ENCODE measurements around the gene CHSY3. TPM values are rescaled to one million over a fixed set of nuclear protein-coding genes. Genes with fewer than 3 reads are reported as not detected.

Gene CHSY3
- total RNA-seq, result 0.10 TPM

DNA sequence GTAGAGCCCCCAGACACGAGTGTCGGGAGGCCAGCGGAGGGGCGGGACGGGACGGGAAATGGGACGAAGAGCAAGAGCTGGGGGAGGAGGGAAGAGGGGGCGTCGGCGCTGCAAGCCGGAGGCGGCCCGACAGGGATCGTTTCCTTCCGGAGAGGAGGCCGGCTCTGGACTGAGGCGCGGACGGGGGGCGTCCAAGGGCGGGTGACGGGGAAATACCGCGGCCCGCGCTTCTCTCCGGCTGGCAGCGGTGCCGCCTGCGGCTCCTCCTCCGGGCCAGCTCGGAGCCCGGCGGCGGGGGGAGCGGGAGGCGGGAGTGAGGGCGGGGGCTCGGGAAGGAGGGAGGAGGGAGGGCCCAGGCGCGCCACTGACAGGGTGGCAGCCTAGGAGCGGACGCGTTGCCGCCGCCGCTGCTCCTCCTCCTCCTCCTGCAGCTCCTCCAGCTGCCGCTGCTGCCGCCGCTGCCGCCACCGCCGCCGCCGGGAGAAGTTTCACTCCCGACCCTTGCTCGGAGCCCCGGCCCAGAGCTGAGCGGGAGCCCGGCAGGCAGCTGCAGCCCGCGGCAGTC is at the start of gene CHSY3:
Gene CHSY3, plus strand, starts transcription at position 364 of the 565 bp plus-strand sequence.
- peak within 1 kb of the TSS; percentile 2 for H3K4me3 ChIP-seq (ENCODE audit: low read length)

DNA sequence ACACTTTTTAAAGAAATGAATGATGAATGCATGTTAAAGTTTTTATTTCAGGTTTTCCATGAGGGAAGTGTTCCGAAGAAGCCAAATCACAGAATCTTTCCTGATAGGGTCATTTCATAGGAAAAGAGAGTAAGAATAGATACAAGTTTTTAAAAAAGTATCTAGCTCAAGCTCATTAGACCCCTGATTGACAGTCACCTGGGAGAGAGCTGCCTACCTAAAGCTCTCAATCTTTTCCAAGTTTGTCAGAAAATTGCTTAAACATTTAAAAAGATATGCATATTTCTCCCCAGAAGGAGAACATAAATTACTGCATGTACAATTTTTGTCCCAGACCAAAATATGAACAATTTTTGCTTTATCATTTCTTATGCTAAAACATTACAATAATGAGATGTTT is 47.9 kb upstream of the CHSY3 start:
- H3K9me3 ChIP-seq (ENCODE audit: low read depth, low read length), result no peaks in the 10 kb centered on the region
- H3K27me3 ChIP-seq (ENCODE audit: insufficient read depth, low read length), result no peaks in the 10 kb centered on the region
- no peak overlapping the region for H3K4me3 ChIP-seq (ENCODE audit: low read length)
- no peaks in the 10 kb centered on the region for H3K4me1 ChIP-seq (ENCODE audit: insufficient read depth, low read length)

More for the DNA sequence above, at the start of gene CHSY3:
- Histone ChIP-seq H3K27me3 (ENCODE audit: insufficient read depth, low read length) (peaks cover 63% of the 10 kb centered on the region), H3K9me3 (ENCODE audit: low read depth, low read length) (no peaks in the 10 kb centered on the region), H3K4me1 (ENCODE audit: insufficient read depth, low read length) (peaks cover 10% of the 10 kb centered on the region)

DNA sequence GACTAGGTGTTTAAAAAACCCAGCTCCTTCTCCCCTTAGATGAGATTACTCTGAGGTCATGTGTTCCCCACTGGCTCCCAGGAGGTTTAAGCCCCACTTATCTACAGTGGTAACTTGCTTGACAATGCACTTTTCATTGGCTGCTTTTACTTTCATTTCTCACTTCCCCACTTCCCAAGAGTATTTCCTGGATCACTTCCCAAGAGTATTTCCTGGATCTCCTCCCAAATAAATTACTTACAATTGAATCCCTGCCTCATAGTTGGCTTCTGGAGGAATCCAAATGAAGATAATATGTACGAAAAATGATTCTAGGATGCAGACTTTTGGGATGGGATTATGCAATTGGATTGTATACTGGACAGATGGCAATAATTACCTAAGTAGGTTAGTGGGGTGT is 47.1 kb upstream of the CHSY3 start:
- H3K4me1 ChIP-seq (ENCODE audit: insufficient read depth, low read length), result no peaks in the 10 kb centered on the region
- no peak overlapping the region for H3K4me3 ChIP-seq (ENCODE audit: low read length)
- H3K9me3 ChIP-seq (ENCODE audit: low read depth, low read length), result no peaks in the 10 kb centered on the region
- H3K27me3 ChIP-seq (ENCODE audit: insufficient read depth, low read length), result no peaks in the 10 kb centered on the region

DNA sequence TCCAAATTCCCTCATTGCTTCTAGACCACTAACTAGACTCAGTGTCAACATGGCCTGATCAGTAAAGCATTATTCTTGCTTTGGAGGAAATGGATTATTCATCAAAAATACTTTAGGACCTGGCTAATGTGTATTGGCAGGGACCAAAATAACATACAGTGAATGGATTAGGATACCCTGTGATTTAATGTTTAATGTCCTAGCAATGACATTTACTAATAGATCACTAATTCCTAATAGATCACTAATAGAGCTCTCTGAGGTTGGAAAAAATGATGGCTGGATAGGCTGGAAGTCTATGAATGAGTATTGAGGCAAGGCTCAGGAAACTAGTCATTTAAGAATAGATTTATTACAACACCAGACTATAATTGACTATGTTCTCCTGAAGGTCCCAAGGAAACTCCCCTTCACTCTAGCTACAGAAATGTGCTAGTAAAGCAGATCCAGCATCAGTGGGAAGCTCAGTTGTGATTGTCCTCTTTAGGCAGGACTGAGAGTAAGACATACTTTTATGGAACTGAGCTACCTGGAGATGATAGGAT is 46.1 kb upstream of the CHSY3 start:
- no peaks in the 10 kb centered on the region for H3K9me3 ChIP-seq (ENCODE audit: low read depth, low read length)
- H3K4me3 ChIP-seq (ENCODE audit: low read length), result no peak overlapping the region
- H3K27me3 ChIP-seq (ENCODE audit: insufficient read depth, low read length), result no peaks in the 10 kb centered on the region
- H3K4me1 ChIP-seq (ENCODE audit: insufficient read depth, low read length), result no peaks in the 10 kb centered on the region

DNA sequence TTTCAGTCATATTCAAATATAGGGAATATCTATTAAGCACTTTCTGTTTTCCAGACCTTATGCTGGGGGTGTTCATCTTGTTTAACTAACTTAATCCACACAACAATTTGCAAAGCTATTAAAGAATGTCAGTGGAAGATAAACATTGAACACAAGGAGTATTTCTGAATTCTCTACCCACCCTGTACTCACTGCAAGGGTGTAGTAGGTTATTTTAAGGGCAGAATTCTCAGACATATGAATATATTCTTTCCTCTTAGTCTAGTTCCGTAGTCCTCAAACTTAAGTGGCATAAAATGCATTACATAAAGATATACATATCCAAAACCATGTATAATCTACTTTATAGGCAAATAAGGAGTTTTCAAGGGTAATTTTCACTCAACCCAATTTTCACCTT is 19.9 kb upstream of the CHSY3 start:
- Histone ChIP-seq H3K4me3 (ENCODE audit: low read length) (no peak overlapping the region), H3K9me3 (ENCODE audit: low read depth, low read length) (no peaks in the 10 kb centered on the region), H3K27me3 (ENCODE audit: insufficient read depth, low read length) (no peaks in the 10 kb centered on the region), H3K4me1 (ENCODE audit: insufficient read depth, low read length) (no peaks in the 10 kb centered on the region)

DNA sequence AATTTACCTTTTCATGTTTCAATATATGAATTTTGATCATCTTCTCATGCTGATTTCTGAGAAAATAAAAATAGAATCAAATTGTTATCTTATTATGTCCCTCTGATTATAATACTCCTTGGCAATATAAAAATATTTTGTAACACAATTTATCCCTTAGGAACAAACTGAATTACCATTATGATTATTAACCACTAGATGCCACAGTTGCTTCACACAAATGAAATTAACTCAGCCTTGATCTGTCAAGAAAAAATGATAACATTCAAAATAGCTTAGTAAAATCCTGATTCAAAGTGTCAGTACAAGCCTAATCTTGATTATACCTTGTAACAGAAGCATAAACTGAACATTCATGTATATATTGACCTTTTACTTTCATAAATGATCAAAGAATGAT is 4.8 kb upstream of the CHSY3 start:
- Histone ChIP-seq H3K4me3 (ENCODE audit: low read length) (no peak overlapping the region), H3K9me3 (ENCODE audit: low read depth, low read length) (no peaks in the 10 kb centered on the region), H3K27me3 (ENCODE audit: insufficient read depth, low read length) (peaks cover 28% of the 10 kb centered on the region), H3K4me1 (ENCODE audit: insufficient read depth, low read length) (no peaks in the 10 kb centered on the region)

DNA sequence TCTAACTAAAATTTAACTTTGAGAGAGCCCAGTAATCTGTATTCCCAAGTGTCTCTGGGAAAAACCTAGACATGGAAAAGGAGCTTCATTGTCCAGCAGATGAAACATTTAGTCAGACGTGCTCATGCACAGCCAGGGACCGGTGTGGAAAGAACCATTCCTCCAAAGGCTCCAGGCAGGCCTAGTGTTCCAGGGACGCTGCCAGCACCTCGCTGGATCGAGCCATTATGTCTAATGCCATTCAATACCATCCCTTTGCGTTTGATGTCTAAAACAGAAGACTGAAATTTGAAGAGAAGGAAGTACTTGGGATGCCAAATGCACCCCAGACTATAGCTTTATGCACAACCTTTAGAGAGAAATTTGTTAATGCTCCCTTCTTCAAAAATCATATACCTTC is 1.4 kb upstream of the CHSY3 start:
- peaks cover 53% of the 10 kb centered on the region for H3K27me3 ChIP-seq (ENCODE audit: insufficient read depth, low read length)
- H3K9me3 ChIP-seq (ENCODE audit: low read depth, low read length), result no peaks in the 10 kb centered on the region
- no peak overlapping the region for H3K4me3 ChIP-seq (ENCODE audit: low read length)
- peaks cover 10% of the 10 kb centered on the region for H3K4me1 ChIP-seq (ENCODE audit: insufficient read depth, low read length)

DNA sequence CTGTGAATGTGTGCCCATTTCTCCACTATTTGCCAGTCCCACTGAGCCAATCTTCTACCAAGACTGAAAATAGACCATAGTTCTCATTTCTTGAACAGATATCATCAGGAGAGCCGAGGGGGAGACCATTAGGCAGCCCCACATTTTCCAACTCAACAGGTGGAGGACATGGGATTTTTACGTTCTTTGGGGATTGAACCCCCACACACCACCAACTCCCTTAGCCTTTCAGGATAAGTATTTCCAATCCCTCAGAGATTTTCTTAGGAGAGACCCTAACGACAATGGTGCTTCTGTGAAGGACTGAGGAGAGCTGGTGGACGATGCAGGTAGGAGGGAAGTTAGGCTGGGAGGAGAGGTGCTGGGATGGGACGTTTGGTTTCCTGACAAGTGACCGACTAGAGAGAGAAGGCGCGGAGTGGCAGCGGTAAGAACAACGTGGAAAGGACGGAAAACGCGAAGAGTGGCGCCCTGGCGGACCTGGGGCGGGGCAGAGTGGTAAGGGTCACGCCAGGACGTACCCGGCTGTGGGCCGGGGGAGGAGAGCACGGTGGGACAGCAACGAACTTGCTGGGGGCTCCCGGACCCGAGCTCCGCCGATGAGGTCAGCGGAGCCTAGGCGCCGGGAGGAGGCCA is 681 bp upstream of the CHSY3 start:
- H3K9me3 ChIP-seq (ENCODE audit: low read depth, low read length), result no peaks in the 10 kb centered on the region
- H3K4me1 ChIP-seq (ENCODE audit: insufficient read depth, low read length), result peaks cover 10% of the 10 kb centered on the region
- no peak overlapping the region for H3K4me3 ChIP-seq (ENCODE audit: low read length)
- peaks cover 60% of the 10 kb centered on the region for H3K27me3 ChIP-seq (ENCODE audit: insufficient read depth, low read length)

DNA sequence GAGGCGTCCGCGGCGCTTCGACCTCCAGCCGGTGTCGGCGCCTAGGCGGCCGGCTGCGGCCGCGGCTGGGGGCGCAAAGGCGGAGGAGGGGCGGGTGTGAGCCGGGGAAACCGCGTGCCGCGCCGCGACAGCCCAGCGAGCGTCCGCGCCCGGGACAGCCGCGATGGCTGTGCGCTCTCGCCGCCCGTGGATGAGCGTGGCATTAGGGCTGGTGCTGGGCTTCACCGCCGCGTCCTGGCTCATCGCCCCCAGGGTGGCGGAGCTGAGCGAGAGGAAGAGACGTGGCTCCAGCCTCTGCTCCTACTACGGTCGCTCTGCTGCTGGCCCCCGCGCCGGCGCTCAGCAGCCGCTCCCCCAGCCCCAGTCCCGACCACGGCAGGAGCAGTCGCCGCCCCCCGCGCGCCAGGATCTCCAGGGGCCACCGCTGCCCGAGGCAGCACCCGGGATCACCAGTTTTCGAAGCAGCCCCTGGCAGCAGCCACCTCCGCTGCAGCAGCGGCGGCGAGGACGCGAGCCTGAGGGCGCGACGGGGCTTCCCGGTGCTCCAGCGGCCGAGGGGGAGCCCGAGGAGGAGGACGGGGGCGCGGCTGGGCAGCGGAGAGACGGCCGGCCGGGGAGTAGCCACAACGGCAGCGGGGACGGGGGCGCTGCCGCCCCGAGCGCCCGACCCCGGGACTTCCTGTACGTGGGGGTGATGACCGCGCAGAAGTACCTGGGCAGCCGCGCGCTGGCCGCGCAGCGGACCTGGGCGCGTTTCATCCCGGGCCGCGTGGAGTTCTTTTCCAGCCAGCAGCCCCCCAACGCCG is 605 bp downstream of the CHSY3 start:
- H3K9me3 ChIP-seq (ENCODE audit: low read depth, low read length), result no peaks in the 10 kb centered on the region
- peak overlapping the region; percentile 2 for H3K4me3 ChIP-seq (ENCODE audit: low read length)
- H3K27me3 ChIP-seq (ENCODE audit: insufficient read depth, low read length), result peaks cover 61% of the 10 kb centered on the region
- peaks cover 10% of the 10 kb centered on the region for H3K4me1 ChIP-seq (ENCODE audit: insufficient read depth, low read length)

DNA sequence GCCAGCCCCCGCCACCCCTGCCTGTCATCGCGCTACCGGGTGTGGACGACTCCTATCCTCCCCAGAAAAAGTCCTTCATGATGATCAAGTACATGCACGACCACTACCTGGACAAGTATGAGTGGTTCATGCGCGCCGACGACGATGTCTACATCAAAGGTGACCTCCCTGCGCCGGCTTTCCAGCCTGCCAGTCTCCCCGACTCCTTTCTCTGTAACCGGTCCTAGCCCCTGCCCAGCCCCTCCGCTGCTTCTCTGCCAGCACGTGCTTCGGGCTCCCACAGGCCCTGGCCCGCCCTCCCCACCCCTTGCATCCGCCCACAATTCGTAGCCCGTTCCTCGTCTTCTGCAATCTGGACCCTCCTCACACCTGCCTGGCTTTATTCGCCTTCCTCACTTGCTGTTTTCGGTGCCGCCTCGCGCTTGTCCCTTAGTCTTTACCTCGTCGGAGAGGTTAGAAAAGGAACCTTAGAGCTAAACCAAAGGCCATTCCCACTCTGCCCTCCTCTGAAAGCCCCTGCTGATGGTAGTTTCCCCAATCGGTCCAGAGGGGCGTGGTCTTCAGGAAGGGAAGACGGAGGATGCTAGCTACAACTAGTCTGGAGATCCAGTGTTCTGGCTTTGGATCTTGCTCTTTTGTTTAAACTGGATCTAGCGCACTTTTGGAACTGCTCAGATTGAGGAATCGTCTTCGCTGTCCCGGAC is 1.4 kb downstream of the CHSY3 start:
- Histone ChIP-seq H3K4me3 (ENCODE audit: low read length) (no peak overlapping the region), H3K27me3 (ENCODE audit: insufficient read depth, low read length) (peaks cover 57% of the 10 kb centered on the region), H3K9me3 (ENCODE audit: low read depth, low read length) (no peaks in the 10 kb centered on the region), H3K4me1 (ENCODE audit: insufficient read depth, low read length) (peaks cover 10% of the 10 kb centered on the region)

DNA sequence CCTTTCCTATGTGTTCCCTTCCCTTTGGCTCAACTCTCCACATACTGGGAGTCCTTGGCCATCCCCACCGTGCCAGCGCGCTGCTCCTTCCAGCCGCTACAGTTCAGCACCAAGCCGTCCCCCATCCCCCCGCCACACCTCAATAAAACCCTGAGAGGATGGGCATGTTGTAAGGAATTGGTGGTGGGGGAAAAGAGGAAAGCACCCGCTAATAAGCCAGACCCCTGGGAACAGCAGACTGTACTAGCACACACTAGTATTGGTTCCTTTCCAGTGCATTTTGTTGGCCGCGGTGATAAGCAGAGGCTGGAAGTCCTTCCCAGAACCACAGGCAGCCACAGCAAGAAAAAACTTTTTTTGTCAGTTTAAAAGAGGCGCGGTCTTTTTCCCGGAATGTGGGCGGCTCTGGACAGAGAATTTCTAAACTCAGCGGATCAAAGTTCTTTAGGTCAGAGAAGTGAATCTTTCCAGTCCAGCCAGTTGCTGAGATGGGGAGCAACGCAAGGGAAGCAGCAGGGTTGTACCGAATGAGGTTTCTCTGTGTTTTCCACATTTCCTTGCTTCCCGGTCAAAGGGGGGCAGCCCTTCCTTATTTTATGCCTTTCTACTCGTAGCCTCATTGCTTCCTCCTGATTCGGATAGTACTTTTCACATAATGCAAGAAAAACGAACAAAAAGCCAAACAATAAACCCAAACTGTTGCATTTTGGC is 2.1 kb downstream of the CHSY3 start:
- peaks cover 54% of the 10 kb centered on the region for H3K27me3 ChIP-seq (ENCODE audit: insufficient read depth, low read length)
- no peak overlapping the region for H3K4me3 ChIP-seq (ENCODE audit: low read length)
- H3K9me3 ChIP-seq (ENCODE audit: low read depth, low read length), result no peaks in the 10 kb centered on the region
- peaks cover 10% of the 10 kb centered on the region for H3K4me1 ChIP-seq (ENCODE audit: insufficient read depth, low read length)

DNA sequence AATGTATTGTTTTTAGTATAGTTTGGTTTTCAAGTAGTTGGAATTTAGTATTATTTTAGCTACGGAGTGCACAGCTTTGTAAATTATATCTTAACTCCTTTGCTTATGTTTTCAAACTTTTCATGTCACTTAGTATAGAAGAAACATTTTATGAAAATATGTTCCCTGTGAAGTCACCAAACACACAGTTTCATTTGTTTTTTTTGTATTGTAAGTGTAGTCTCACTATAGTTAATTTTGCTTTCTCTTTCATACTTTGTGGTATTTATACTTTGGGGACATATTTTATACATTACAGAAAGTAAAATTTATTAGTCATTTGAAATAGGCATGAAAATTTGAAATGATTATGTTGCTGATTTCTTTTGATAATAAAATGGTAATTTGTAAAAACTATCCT is 5.0 kb downstream of the CHSY3 start:
- Histone ChIP-seq H3K9me3 (ENCODE audit: low read depth, low read length) (no peaks in the 10 kb centered on the region), H3K27me3 (ENCODE audit: insufficient read depth, low read length) (peaks cover 35% of the 10 kb centered on the region), H3K4me3 (ENCODE audit: low read length) (no peak overlapping the region), H3K4me1 (ENCODE audit: insufficient read depth, low read length) (peaks cover 10% of the 10 kb centered on the region)

DNA sequence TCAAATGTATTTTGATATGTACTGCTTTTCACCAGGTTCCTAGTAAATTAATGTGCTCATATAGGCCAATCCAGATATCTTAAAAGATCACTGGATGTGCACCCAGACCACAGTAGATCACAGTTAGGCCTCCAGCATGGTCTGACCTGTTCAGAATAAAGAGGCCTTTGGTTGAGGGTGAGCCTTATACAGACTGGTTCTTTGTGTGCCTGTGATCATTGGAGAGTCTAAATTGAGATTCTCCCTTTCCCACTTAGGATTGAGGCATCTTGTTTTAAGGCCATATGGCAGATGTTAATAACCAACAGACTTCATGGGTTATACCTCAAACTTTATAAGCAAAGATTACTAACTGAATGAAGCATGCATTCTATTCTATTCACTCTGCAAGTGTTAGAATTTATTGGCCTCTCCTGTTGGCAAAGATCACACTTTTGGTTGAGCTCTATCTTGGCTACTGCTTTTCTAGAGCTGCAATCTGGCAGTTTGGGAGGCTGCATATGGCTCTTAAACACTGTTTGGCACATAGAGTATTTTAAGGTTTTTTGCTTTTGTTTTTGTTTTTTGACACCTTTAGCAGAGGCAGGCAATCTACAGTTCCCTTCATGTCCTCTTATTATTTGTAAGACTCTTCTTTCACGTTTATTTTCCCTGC is 8.5 kb downstream of the CHSY3 start:
- H3K4me3 ChIP-seq (ENCODE audit: low read length), result no peak overlapping the region
- peaks cover 11% of the 10 kb centered on the region for H3K27me3 ChIP-seq (ENCODE audit: insufficient read depth, low read length)
- H3K4me1 ChIP-seq (ENCODE audit: insufficient read depth, low read length), result no peaks in the 10 kb centered on the region
- no peaks in the 10 kb centered on the region for H3K9me3 ChIP-seq (ENCODE audit: low read depth, low read length)

DNA sequence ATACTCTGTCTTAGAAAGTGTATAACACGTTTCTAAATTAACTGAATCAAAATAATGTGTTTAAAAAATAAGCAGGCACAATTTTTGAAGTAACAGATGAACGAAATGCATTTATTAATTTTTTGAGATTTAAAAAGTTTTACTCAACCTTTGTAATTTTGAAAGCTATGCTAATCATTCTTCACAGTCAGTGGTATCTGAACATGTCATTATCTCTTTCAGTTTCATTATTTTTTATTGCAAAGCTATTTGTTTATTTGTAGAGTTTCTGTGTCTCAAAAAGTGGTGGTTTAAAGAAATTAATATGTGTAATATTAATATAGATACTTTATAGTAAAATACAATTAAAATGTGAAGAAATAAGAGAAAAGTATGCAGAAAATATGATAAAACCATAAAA is 11.2 kb downstream of the CHSY3 start:
- Histone ChIP-seq H3K9me3 (ENCODE audit: low read depth, low read length) (no peaks in the 10 kb centered on the region), H3K4me1 (ENCODE audit: insufficient read depth, low read length) (no peaks in the 10 kb centered on the region), H3K27me3 (ENCODE audit: insufficient read depth, low read length) (no peaks in the 10 kb centered on the region), H3K4me3 (ENCODE audit: low read length) (no peak overlapping the region)
